Measurements from ENCODE around the gene BZW1. TPM values are rescaled to one million over a fixed set of nuclear protein-coding genes. Genes with fewer than 3 reads are reported as not detected.

BZW1 gene
- total RNA-seq, 3 donors from 2014 or later (not counting 1 experiment from before 2014, with no cell fraction given) = 393 to 417 (median 411) TPM

DNA sequence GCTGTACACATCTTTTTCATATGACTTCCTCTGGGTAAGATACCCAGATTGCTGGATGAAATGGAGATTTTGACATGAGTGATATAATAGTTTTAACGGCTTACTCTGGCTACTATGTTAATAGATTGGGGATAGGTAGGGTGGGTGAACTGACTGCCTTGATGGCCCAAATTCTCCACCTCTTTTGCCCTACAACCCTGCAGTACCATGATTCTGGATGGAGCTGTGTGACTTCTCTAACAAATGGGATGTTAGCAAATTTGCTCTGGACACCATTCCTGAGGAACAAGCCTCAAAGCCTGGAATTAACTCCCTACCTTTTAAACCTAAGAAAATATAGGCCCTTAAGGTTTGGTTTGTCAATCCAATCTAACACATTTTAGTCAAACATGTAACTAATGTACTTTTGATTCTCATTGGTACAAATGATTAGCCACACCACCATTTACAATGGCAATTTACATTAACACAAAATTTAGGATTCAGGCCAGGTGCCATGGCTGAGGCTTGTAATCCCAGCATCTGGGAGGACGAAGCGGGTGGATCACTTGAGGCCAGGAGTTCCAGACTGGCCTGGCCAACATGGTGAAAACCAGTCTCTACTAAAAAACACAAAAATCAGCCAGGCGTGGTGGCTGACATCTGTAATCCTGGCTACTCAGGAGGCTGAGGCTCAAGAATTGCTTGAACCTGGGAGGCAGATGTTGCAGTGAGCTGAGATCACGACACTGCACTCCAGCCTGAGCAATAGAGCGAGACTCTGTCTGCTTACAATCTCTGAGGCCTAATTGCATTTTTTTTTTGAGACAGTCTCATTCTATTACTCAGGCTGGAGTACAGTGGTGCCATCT, 39.9 kb downstream of the BZW1 start:
- Histone ChIP-seq H3K36me3 (ENCODE audit: control insufficient read depth, insufficient read depth, low read length) (peaks cover 63% of the 10 kb centered on the region), H3K4me1 (ENCODE audit: control insufficient read depth, insufficient read depth, low read length) (no peaks in the 10 kb centered on the region), H3K27ac (ENCODE audit: low read length) (no peak overlapping the region), H3K4me3 (ENCODE audit: low read length) (no peak overlapping the region), H3K9me3 (ENCODE audit: control insufficient read depth, insufficient read depth, low read length) (no peaks in the 10 kb centered on the region), H3K27me3 (ENCODE audit: control insufficient read depth, insufficient read depth, low read length) (no peaks in the 10 kb centered on the region)
- no peaks in the 10 kb centered on the region for H3K27me3 Mint-ChIP-seq (ENCODE audit: low read depth in 2 of 2)
- H3K4me1 Mint-ChIP-seq = peaks cover 16 to 32% of the 10 kb centered on the region in 2 donors
- DNase-seq = peak in 1 of 2 donors; percentile 9
- no peaks in the 10 kb centered on the region for H3K9me3 Mint-ChIP-seq
- intact Hi-C loops (cut with micrococcal nuclease) = no loop called here
- H3K27ac Mint-ChIP-seq = peak overlapping the region; percentile 84
- TF ChIP-seq, protein P1, sequence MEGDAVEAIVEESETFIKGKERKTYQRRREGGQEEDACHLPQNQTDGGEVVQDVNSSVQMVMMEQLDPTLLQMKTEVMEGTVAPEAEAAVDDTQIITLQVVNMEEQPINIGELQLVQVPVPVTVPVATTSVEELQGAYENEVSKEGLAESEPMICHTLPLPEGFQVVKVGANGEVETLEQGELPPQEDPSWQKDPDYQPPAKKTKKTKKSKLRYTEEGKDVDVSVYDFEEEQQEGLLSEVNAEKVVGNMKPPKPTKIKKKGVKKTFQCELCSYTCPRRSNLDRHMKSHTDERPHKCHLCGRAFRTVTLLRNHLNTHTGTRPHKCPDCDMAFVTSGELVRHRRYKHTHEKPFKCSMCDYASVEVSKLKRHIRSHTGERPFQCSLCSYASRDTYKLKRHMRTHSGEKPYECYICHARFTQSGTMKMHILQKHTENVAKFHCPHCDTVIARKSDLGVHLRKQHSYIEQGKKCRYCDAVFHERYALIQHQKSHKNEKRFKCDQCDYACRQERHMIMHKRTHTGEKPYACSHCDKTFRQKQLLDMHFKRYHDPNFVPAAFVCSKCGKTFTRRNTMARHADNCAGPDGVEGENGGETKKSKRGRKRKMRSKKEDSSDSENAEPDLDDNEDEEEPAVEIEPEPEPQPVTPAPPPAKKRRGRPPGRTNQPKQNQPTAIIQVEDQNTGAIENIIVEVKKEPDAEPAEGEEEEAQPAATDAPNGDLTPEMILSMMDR (IDR thresholded peaks at IDR 0.05) = no peak
- 99% methylated on average over 6 of the region's 6 CpGs for WGBS (ENCODE audit: insufficient coverage)
- no peak overlapping the region for H3K4me3 Mint-ChIP-seq
- no peak for ATAC-seq
- peaks cover 33% of the 10 kb centered on the region for H3K36me3 Mint-ChIP-seq

DNA sequence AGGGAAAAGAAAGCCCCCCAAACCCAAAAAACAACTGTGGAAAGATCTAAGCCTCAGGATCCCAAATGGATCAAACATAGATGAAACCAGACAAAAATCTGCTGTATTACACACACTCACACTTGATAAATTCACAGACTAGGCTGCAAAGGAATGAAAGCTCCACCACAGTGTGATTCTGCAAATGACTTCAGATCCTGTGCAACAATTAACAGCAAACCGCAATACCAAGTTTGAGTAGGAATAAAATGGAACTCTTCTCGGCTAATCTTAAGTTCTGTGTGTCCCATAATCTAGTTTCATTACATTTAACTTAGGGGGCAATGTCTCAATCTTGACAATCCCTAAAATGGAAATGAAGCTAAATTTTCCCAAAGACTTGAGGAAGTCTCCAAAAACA, 40.9 kb downstream of the BZW1 start:
- peak overlapping the region; percentile 2 for H3K4me3 Mint-ChIP-seq
- TF ChIP-seq, protein P1 (IDR thresholded peaks at IDR 0.05) = no peak
- Histone ChIP-seq H3K27ac (ENCODE audit: low read length) (no peak overlapping the region), H3K4me3 (ENCODE audit: low read length) (no peak overlapping the region), H3K4me1 (ENCODE audit: control insufficient read depth, insufficient read depth, low read length) (no peaks in the 10 kb centered on the region), H3K36me3 (ENCODE audit: control insufficient read depth, insufficient read depth, low read length) (peaks cover 73% of the 10 kb centered on the region), H3K27me3 (ENCODE audit: control insufficient read depth, insufficient read depth, low read length) (no peaks in the 10 kb centered on the region), H3K9me3 (ENCODE audit: control insufficient read depth, insufficient read depth, low read length) (no peaks in the 10 kb centered on the region)
- peaks cover 25 to 42% of the 10 kb centered on the region in 2 donors for H3K4me1 Mint-ChIP-seq
- no peaks in the 10 kb centered on the region for H3K27me3 Mint-ChIP-seq (ENCODE audit: low read depth in 2 of 2)
- H3K9me3 Mint-ChIP-seq = no peaks in the 10 kb centered on the region
- intact Hi-C loops (cut with micrococcal nuclease) = no loop called here
- peak in 1 of 2 donors; percentile 9 for DNase-seq
- ATAC-seq = no peak
- peaks cover 43% of the 10 kb centered on the region for H3K36me3 Mint-ChIP-seq
- WGBS (ENCODE audit: insufficient coverage) = 100% methylated on average over 2 of the region's 2 CpGs
- peak overlapping the region; percentile 80 to 84 for H3K27ac Mint-ChIP-seq

DNA sequence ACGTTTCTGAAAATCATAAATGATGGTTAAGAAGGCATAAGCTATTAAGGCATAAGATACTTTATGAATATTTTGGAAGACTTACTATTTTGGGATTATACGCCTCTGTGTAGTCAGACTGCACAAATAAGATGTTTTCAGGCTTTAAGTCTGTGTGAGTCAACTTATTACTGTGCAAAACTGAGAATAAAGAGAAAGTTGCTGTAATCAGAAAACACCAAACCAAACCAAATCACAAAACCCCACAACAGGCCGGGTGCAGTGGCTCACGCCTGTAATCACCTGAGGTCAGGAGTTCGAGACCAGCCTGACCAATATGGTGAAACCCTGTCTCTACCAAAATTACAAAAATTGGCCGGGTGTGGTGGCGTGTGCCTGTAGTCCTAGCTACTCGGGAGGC, 45.1 kb downstream of the BZW1 start:
- Histone ChIP-seq H3K4me1 (ENCODE audit: control insufficient read depth, insufficient read depth, low read length) (peaks cover 14% of the 10 kb centered on the region), H3K27me3 (ENCODE audit: control insufficient read depth, insufficient read depth, low read length) (no peaks in the 10 kb centered on the region), H3K27ac (ENCODE audit: low read length) (no peak overlapping the region), H3K9me3 (ENCODE audit: control insufficient read depth, insufficient read depth, low read length) (no peaks in the 10 kb centered on the region), H3K4me3 (ENCODE audit: low read length) (no peak overlapping the region), H3K36me3 (ENCODE audit: control insufficient read depth, insufficient read depth, low read length) (peaks cover 97% of the 10 kb centered on the region)
- TF ChIP-seq, protein P1 (IDR thresholded peaks at IDR 0.05) = no peak
- Mint-ChIP-seq H3K27me3 (ENCODE audit: low read depth in 2 of 2) (no peaks in the 10 kb centered on the region), H3K9me3 (no peaks in the 10 kb centered on the region), H3K27ac (peak overlapping the region; percentile 90 to 99), H3K4me1 (peaks cover 55 to 58% of the 10 kb centered on the region in 2 donors), H3K36me3 (peaks cover 63% of the 10 kb centered on the region), H3K4me3 (peak overlapping the region; percentile 15)
- no peak for ATAC-seq
- DNase-seq = peak in 1 of 2 donors; percentile 8
- intact Hi-C loops (cut with micrococcal nuclease) = no loop called here
- WGBS (ENCODE audit: insufficient coverage) = 79% methylated on average over 8 of the region's 8 CpGs

Measured in natural killer cell (primary cell).